GM04503 (cell line): ENCODE data around the gene RPF1.
"Not testable (repeated sequence)": the region's sequence is repeated elsewhere in the genome, so short reads cannot be mapped to it uniquely, and the experiment has no call there.

Source experiments
- DNase-seq: peaks from one replicate; pipeline ENCODE4 v3.0.0-alpha.2; 2012; ENCODE audit warnings: low read depth

The RPF1 gene

GRCh38 chr1:84492726-84493125 lies 13.7 kb downstream of the RPF1 start:
- no peak for DNase-seq

GRCh38 chr1:84493747-84494146 lies 14.7 kb downstream of the RPF1 start:
- DNase-seq: no peak

- no peak for DNase-seq
Measured at GRCh38 chr1:84496498-84496897, 17.4 kb downstream of the RPF1 start.

- no peak for DNase-seq
Measured at GRCh38 chr1:84497631-84498275, 18.7 kb downstream of the RPF1 start.

- DNase-seq: no peak
Measured at GRCh38 chr1:84502927-84503326, 23.9 kb downstream of the RPF1 start.

- peak; percentile 31 for DNase-seq
Measured at GRCh38 chr1:84504580-84505492, 25.8 kb downstream of the RPF1 start.

- DNase-seq: peak; percentile 11
Measured at GRCh38 chr1:84505493-84506001, 26.5 kb downstream of the RPF1 start.

GRCh38 chr1:84506002-84506728 lies 27.1 kb downstream of the RPF1 start, which contains the start of the genes GNG5 and SPATA1:
Gene GNG5, minus strand, starts transcription at chr1:84506581. Its CDS starts 490 bp downstream, at chr1:84506091.
Gene SPATA1, plus strand, starts transcription at chr1:84506386. Its CDS starts 9,974 bp downstream, at chr1:84516360.
- peak; percentile 72 for DNase-seq

GRCh38 chr1:84506729-84507453 lies 27.8 kb downstream of the RPF1 start:
- no peak for DNase-seq

- not testable (repeated sequence) for DNase-seq
Measured at GRCh38 chr1:84507887-84508286, 28.8 kb downstream of the RPF1 start.

GRCh38 chr1:84508510-84508909 lies 29.4 kb downstream of the RPF1 start:
- no peak for DNase-seq

- no peak for DNase-seq
Measured at GRCh38 chr1:84509029-84509428, 30.0 kb downstream of the RPF1 start.

- no peak for DNase-seq
Measured at GRCh38 chr1:84510165-84510564, 31.1 kb downstream of the RPF1 start.

- DNase-seq: no peak
Measured at GRCh38 chr1:84510668-84511067, 31.6 kb downstream of the RPF1 start.

GRCh38 chr1:84524590-84524989 lies 45.5 kb downstream of the RPF1 start:
- no peak for DNase-seq

- DNase-seq: no peak
Measured at GRCh38 chr1:84525779-84526178, 46.7 kb downstream of the RPF1 start.

GRCh38 chr1:84538599-84538998 lies 59.5 kb downstream of the RPF1 start:
- DNase-seq: no peak

GRCh38 chr1:84539972-84540371 lies 60.9 kb downstream of the RPF1 start:
- DNase-seq: no peak

GRCh38 chr1:84540759-84541158 lies 61.7 kb downstream of the RPF1 start:
- DNase-seq: peak; percentile 21

- DNase-seq: no peak
Measured at GRCh38 chr1:84541679-84542078, 62.6 kb downstream of the RPF1 start.
